GM13976 (cell line): ENCODE data around the gene PPP2R5D.

Experiments used
- DNase-seq: peaks from one replicate; pipeline ENCODE4 v3.0.0; 2012; ENCODE audit warnings: low spot score
- CTCF ChIP-seq: IDR thresholded peaks from 2 replicates; pipeline ENCODE4 v1.5.1; 2012; ENCODE audit warnings: borderline replicate concordance, mild to moderate bottlenecking; ENCODE audit not compliant: insufficient read depth; ENCODE audit errors: extremely low read depth, missing control alignments, control extremely low read depth
- in situ Hi-C: fragments of 300-500 bp; cut with MboI; formaldehyde crosslinking; loops from one replicate; pipeline ENCODE4 v1.12.0; 2022; ENCODE audit warnings: low sequenced_read_pairs, mixed read lengths, inconsistent platforms; ENCODE audit not compliant: unreplicated experiment

The PPP2R5D gene

GRCh38 chr6:42959917-42960242 lies 24.5 kb upstream of the PPP2R5D start:
- DNase-seq, result no peak
- in situ Hi-C loops, result no loop called here
- TF ChIP-seq CTCF, result no peak

- DNase-seq, result peak; percentile 58
- in situ Hi-C loops, result no loop called here
- TF ChIP-seq CTCF, result no peak
Observed at GRCh38 chr6:42960243-42961019, 23.9 kb upstream of the PPP2R5D start, which contains the start of gene GNMT. GNMT (plus strand) TSS chr6:42960754; CDS start chr6:42960768, 14 bp downstream.

- no peak for TF ChIP-seq CTCF
- DNase-seq, result no peak
- in situ Hi-C loops, result no loop called here
Observed at GRCh38 chr6:42961020-42961470, 23.3 kb upstream of the PPP2R5D start.

GRCh38 chr6:42962096-42962495 lies 22.3 kb upstream of the PPP2R5D start:
- DNase-seq, result no peak

GRCh38 chr6:42962502-42963178 lies 21.7 kb upstream of the PPP2R5D start:
- no peak for DNase-seq
- TF ChIP-seq CTCF, result no peak
- in situ Hi-C loops, result no loop called here

More at GRCh38 chr6:42962096-42962495, 22.3 kb upstream of the PPP2R5D start:
- in situ Hi-C loops, result no loop called here
- TF ChIP-seq CTCF, result no peak

- no peak for TF ChIP-seq CTCF
- no peak for DNase-seq
Observed at GRCh38 chr6:42963179-42963854, 21.1 kb upstream of the PPP2R5D start.

More at GRCh38 chr6:42963179-42963854, 21.1 kb upstream of the PPP2R5D start:
- in situ Hi-C loops, result no loop called here
